Forelimb muscle (tissue), 1 donor: ENCODE results near the gene MT2A. TPM values are rescaled to one million over a fixed set of nuclear protein-coding genes. Genes with fewer than 3 reads are reported as not detected.

ENCODE experiments used
- DNase-seq: peaks from one replicate; pipeline ENCODE4 v3.0.0-alpha.2; 2013; ENCODE audit warnings: low read depth
- polyA plus RNA-seq: library from polyadenylated mRNA; unstranded; fragments of 120-200 nt; gene quantifications from one replicate; pipeline ENCODE4 v1.2.1, GENCODE V29; 2013; ENCODE audit not compliant: insufficient read length

The MT2A gene
- polyA plus RNA-seq, 1 donor: 21.8 TPM

DNA sequence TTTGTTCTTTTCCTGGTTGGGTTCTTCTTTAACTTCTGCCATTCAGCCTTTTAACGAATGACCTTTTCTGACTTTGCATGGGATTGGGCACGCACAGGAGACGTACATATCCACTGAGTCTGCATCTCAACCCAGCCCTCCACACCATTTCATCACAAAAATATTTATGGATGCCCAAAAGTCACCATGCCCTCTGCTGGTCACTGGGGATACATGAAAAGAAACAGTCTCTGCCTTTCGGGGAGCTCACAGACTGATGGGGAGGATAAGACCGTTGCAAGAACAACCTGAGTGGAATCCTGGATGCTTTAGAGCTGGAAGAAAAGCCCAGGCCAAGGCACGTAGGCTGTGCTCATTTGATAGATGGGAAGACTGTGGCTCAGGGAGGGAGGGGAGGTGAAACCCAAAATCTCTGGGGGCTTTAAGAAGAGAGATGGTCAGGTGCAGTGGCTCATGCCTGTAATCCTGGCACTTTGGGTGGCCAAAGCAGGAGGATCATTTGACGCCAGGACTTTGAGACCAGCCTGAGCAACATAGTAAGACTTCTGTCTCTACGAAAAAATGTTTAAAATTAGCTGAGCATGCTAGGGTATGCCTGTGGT is 7.9 kb upstream of the MT2A start:
- no peak for DNase-seq

DNA sequence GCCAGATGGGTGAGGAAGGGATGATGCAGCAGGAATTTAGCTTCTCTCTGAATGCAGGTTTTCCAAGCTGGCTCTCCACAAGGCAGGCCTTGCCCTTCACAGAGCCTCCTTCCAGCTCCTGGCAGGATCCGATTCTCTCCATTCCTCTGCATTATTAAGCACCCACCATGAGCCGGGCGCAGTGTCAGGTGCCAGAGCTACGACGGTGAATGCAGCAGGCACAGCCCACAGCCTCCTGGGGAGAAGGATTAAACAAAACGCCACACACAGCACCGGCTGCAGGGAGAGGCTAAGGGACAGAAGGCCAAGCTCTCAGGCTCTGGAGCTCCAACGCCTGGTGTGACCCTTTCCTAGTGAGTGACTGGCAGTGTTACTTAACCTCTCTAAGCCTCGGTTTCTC is 7.1 kb upstream of the MT2A start:
- no peak for DNase-seq

DNA sequence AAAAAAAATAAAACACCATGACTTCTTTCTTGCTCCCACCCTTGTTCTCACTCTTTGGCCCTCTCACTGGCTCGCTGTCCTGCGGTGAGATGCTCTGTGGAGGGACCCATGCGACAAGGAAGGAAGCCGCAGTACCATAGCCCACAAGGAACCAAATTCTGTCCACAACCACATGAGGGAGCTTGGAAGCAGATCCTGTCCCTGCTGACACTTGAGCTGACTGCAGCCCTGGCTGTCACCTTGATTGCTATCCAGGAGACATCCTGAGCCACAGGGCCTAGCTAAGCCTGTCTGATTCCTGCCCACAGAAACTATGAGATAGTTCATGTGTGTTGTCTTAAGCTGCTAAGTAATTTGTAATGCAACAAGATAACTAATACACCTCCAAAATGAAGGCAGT is 4.8 kb upstream of the MT2A start:
- no peak for DNase-seq

DNA sequence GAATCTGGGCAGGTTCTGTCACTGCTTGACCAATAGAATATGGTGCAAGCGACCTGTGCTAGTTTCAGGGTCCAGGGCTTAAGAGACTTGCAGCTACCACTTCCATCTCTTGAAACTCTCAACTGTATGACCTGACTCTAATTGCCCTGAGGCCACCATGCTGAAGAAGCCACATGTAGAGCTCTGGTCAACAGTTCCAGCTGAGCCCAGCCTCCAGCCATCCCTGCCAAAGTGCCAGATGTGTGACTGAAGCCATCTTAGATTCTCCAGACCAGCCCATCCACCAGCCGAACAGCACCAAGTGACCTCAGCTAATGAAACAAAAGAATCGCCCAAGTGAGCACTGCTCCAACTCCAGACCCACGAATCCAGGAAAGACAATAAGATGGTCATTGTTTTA is 3.4 kb upstream of the MT2A start:
- DNase-seq: no peak

DNA sequence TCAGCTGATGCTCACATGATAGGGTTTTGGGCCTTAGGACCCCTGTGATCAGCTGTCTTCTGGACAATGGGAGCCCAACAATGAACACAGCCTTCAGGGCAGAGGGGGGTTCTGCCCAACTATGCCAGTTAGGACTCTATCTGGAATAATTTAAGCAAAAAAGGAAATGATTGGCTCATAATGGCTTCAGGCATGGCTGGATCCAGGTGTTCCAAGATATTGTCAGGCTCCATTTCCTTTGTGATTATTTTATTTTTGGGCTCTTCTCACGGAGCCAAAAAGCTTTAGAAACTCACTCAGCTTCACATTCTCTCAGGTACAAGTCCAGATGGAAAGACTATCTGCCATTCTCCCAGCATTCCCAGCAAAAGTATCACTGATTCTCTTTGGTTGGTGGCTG is 2.9 kb upstream of the MT2A start:
- no peak for DNase-seq

DNA sequence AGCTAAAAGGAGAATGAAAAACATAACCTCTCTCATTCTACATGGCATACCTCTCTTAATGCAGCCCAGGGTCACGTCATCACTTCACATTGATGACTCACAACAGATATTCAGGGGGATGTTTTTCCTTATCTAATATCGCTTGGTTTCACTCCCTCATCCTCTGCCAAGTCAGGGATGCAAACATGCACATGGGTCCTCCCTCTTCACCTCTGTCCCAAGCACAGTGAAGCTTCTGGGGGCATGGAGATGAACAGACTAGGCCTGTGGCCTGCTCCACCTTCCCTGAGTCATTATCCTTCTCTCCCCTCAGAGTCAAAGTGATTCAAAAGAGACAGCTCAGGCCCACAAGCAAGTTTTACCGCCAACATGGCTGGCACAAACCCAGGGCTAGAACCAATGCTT is 2.3 kb upstream of the MT2A start:
- no peak for DNase-seq

DNA sequence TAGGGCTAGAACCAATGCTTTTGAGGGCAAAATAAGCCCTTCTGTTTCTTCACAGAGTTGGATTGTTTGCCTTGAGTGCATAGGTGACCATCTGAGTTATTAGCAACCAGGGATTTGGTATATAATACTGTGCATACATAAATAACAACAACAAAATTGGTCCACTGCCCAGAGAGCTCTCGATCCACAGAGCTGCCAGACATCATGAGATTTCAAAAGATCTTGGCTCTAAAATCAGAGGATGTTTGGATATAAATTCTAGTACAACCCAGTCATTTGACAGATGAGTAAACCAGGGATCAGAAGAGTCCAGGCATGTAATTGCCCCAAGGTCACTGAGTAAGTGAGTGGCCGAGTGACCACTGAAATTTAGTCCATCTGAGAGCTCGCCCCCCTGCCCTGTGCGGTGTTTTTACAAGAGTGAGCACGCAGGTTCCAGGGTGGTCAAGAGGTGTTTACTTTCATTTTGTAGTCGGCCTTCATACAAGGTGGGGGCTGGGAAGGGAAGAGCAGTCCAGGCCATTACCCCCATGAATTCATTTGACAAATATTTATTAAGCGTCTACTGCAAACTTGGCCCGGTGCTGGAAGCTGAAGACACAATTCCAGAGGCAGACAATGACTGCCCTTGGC is 1.8 kb upstream of the MT2A start:
- DNase-seq: no peak

DNA sequence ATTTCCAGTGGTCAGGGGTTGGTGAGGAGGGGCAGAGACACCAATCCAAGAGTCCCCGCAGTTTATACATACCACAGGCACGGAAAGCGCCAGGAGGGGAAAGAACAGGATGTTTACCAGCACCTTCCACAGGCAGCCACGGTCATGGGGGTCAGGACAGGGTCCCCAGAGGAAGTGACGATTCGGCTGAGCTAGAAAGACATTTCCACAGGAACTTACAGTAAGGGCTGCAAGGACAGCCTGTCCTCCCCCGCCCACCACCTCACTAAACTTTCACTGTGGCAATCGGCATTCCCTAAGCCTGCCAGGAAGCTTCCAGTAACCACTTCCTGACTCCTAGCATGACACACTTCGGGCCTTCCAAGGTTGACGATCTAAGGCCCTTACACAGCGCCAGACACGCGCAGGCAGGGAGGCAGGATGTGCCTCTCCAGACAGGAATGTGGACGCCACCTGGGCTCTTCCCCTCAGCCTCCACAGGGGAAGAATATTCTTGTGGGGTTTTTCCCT is 1.2 kb upstream of the MT2A start:
- no peak for DNase-seq

DNA sequence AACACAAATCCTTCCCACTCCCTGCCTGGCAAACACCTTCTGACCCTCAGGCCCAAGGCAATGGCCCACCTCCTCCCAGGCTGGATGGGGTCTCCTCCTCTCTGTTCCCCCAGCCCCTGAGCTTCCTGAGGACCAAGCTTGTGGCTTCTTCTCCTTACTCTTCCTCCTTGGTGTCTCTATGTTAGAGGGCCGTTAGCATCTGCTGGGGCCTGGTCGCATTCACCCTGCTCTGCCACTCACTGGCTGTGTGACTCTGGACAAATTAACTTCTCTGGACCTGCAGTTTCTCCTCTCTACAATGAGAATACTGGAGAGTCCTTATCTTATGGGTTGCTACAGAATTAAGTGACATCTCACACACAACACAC is 725 bp upstream of the MT2A start:
- DNase-seq: no peak

DNA sequence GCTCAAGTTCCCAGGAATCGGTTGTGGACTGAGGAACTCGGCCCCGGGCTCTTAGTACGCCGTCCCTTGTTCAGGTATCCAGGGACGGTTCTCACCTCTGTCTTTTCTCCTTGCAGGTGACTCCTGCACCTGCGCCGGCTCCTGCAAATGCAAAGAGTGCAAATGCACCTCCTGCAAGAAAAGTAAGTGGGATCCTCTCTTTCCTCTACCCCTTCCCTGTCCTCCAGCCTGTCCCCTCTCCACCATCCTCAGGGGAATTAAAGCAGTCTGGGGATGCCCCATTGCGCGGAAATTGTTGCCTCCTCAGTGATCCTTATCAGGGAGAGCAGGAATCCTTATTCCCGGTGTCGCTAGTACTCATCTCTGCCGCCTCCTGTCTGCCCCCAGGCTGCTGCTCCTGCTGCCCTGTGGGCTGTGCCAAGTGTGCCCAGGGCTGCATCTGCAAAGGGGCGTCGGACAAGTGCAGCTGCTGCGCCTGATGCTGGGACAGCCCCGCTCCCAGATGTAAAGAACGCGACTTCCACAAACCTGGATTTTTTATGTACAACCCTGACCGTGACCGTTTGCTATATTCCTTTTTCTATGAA is 585 bp downstream of the MT2A start:
- no peak for DNase-seq

DNA sequence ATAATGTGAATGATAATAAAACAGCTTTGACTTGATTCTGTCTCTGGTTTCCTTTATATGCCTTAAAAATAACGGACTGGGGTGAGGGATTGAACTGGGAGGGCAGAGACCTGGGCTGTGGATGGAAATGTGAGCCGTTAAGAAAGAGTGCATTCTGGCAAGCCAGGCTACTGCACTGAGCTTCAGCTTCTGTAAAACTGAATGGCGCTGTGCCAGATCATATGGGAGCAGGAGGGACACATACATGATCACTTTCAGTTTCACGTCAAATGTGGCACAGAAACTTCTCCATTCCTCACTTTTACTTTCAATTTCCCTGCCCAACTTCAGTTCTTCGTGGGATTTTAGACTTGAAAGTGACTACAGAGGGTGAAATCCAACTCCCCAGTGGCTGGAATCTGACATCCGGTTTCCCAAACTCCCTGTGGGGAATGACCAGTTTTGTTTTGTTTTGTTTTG is 1.1 kb downstream of the MT2A start:
- DNase-seq: peak; percentile 70

DNA sequence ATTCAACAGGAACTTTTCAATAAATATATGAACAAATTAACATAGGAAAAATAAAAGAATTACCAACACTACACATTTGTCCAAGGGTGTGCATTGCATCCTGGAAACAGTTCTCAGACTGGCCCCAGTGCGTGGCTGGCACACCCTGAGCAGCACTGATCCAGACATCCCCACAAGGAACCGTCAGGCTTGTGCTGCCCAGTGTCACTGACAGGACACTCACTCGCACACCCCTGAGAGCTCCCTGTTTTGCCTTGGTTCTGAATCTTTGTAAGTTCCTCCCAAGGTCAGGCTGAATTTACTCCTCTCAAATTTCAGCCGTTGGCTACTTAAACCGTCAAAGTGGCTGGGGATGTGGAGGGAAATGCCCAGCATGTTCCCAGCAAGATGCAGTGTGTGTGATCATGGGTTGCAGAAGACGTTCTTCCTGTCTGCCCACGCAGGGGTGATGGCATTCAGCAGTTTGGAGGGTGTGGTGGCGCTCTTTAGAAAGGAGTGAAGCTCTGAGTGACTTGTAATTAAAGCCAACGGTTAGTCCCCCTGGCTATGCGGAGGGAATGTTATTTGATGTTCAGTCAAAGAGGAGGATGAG is 1.7 kb downstream of the MT2A start:
- no peak for DNase-seq

DNA sequence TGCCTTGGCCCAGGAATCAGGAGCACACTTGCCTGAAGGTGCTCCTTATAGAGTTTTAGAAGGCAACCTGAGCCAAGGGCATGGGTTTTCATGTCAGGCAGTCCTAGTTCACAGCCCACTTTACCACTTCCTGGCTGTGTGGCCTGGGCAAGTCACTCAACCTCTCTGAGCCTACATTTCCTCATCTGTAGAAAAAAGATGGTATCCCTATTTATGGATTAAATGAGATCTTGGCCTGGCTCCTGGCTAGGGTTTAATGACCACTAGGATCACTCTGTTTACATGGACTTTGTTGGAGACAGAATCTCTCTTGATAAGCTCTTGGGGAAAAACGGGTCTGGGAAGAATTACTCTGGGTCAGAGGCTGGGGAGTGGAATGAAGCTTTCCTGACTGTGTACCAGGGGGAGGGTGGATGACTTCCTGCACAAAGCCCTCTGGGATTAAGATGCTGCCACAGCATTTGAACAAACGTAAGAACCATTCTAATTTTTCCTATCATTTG is 2.3 kb downstream of the MT2A start:
- DNase-seq: no peak

DNA sequence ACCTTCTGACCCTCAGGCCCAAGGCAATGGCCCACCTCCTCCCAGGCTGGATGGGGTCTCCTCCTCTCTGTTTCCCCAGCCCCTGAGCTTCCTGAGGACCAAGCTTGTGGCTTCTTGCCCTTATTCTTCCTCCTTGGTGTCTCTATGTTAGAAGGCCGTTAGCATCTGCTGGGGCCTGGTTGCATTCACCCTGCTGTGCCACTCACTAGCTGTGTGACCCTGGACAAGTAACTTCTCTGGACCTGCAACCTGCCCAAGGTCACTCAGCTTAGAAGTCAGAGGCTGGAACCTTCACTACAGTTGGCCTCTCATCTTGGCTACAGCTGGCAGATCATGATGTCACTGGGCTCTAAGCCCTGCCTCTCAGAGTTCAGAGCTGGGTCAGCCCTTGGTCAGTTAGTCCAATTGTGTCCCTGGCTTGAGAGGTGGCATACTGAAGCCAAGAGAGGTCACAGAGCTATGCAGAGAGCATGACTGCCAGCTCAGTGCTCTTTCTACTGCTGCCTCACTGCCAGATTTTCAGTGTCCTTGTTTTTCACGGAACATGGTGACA is 3.0 kb downstream of the MT2A start:
- DNase-seq: no peak

DNA sequence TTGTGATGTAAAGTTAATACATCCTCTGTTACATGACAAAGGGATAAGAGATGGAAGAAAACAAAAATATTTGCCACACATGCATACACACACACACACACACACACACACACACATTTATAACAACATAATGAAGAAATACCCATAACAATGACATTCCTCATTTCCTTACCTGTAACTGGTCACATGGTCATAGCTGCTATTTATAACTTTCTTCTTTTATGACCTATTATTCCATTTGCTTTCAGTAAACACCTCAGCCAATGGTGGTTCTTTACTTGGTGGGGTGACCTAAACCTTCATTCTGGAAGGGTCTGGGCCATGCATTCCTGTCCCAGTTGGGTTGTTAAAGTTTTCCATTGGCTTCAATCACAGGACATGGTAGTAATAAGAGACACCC is 5.3 kb downstream of the MT2A start:
- DNase-seq: no peak

DNA sequence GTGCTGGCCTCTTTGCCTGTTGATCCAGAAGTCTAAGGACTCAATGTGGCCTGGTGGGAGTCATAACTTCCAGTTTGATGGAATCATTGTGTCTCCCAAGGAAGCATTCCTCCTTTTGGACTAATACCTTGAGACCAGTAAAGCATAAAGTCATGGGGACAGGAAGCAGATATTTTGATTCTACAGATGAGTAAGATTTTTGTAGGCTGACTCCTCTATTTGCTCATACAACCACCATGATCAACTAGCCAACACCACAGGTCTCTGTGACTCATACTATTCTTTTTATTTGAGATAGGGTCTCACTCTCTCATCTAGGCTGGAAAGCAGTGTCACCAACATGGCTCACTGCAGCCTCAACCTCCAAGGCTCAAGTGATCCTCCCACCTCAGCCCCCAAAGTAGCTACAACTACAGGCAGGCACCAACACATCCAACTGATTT is 6.2 kb downstream of the MT2A start:
- DNase-seq: no peak

DNA sequence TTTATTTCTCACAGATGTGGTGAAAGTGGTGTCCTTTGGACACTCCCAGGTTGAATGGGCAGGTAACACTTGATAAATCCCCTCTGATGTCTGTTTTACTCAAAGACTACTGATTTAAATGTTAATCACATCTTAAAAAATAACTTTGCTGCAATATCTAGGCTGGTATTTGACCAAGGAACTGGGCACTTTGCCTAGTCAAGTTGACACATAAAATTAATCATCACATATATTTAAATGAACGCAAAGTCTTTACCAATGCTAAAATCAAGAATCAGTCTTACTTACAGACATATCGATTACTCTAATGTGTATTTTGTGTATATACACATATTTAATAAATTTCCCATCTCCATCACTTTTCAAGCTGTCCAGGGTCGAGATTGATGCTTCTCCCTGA is 7.0 kb downstream of the MT2A start:
- no peak for DNase-seq

DNA sequence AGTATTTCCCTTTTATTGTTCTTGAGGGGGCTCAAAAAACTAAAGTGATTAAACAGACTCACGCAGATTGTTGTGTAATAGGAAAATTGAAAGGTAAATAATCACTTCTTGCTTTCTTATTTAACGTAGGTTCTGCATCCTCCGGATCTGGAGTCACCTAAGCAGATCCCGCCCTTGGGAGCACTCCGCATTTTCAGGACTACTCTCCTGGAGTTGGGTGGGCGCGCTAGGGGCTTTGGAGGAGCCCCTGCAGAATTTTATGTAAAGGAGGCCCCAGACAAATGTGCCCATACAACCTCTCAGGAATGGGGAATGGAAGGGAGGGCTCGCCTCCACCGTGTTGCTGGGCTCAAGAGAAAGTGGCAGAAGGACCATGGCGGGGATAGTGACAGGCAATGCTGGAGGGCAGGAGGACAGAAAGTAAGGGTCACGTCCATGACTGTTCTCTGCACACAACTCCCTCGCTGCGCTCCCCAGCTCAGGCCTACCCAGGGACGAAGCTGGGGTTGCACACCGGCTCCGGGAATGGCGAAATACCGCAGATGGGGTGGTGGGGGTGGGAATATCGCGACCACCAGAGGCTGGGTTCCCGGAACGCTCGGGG is 8.3 kb downstream of the MT2A start:
- DNase-seq: no peak

DNA sequence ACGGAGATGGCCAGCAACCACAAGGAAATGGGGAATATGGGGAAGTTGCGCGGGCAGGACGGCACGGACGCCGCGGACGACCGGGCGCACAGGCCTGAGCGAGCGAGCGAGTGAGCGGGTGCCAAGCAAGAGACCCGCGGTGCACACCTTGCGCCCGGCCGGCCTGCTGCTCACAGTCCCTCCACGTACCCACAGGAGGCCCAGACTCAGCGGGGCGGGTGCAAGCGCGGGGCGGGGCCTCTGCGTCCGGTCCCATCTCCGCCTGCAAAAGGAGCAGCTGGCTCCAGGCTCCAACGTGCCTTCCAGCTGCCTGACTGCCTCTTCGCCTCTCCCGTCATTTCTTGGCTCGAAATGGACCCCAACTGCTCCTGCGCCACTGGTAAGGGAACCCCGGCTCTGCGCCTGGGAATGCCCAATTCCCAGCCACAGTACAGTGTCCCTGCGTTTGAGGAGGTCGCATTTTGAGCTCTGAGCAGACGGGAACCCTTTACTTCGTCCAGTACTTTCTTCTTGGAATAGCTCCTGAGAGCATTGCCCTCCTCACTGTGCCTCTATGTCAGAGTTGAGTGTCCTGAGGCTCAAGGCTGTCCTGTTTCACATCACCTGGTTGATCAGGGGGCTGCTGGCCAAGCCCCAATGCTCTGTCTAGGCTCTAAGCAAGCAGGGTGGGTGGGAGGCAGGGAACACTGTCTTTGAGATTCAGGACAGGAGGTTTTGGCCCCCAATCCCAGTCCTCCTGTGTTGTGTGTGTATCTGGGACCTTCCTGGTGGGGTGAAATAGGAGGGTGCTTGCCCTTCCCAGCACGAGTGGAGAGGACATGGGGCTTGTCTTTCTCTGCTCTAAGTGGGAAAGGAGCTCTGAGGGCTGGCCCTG is 9.1 kb downstream of the MT2A start:
- no peak for DNase-seq

DNA sequence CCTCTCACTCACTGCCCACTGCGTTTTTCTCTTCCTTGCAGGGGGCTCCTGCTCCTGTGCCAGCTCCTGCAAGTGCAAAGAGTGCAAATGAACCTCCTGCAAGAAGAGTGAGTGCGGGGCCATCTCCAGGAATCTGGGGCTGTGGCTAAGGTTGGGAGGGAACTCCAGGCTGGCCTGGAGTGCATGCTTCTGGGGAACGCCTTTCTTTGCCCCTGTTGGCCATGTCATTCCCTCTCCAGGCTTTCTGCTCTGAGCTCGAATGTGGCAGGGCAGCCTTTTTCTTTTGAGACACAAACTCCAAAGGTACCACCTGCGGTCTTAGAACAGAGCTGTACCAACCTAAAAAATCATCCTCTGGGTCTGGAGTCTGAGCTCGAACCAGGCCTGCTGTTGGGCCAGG is 9.8 kb downstream of the MT2A start:
- DNase-seq: no peak

DNA sequence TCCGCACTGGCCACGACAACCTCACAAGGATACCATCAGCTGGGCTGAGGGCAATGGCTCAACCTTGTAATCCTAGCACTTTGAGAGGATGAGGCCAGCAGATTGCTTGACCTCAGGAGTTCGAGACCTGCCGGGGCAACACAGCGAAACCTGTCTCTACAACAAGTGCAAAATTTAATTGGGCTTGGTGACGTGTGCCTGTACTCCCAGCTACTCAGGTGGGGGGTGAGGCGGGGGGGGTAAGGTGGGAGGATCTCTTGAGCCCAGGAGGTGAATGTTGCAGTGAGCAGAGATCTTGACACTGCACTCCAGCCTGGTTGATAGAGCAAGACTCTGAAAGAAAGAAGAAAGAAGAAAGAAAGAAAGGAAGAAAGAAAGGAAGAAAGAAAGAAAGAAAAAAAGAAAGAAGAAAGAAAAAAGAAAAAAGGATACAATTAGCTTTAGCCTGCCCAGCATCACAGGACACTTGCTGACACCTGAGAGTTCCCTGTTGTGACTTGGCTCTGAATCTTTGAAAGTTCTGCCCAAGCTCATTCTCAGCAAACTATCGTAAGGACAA is 12.0 kb downstream of the MT2A start:
- no peak for DNase-seq
